K562 (cell line): ENCODE measurements around the gene BIRC6. TPM values are rescaled to one million over a fixed set of nuclear protein-coding genes. Genes with fewer than 3 reads are reported as not detected.

Source experiments
- ATAC-seq: fragments of 200-7000 bp; cut with Tn5 transposase; 3 replicates; pipeline ENCODE4 v1.9.1; 2020; ENCODE audit warnings: moderate library complexity
- BruUV-seq: library from RNA; stranded (reverse); fragments of 400-500 nt; replicated peaks from 2 replicates; lab custom pipeline; 2021; lab: Mats Ljungman, UMichigan
- CTCF ChIA-PET: fragments of 300-600 bp; formaldehyde crosslinking; extraction: SDS; loops from one replicate; lab custom pipeline; 2021; ENCODE audit warnings: low intra/inter-chr PET ratio; lab: Yijun Ruan, JAX
- POLR2A ChIA-PET: fragments of 300-600, 350-650 bp; sonication (Branson Sonifier 250); formaldehyde crosslinking; extraction: SDS; loops from one replicate; lab custom pipeline; 2021; ENCODE audit warnings: antibody characterized with exemption, inconsistent platforms; lab: Yijun Ruan, JAX
- DNase-seq, 4 experiments: peaks; one replicate each; pipeline versions ENCODE4 v3.0.0 to v3.0.0-alpha.2; 2011 to 2018; ENCODE audit warnings: low spot score in 3 of 4, mixed read lengths in 3 of 4; ENCODE audit errors: extremely low read depth in 1 of 4
- FAIRE-seq: peaks from 2 replicates; lab custom pipeline; 2011; peaks lifted over from hg19 to GRCh38; lab: Jason Lieb, UNC
- H2AFZ ChIP-seq: 2 replicates; pipeline ENCODE4 v1.6.0; 2011; ENCODE audit warnings: low read depth, low read length, control low read depth, inconsistent platforms
- H3K27ac ChIP-seq: fragments of 200-600 bp; 3 replicates; pipeline ENCODE4 v1.8.0; 2011; ENCODE audit warnings: low read depth, mild to moderate bottlenecking, control low read depth, inconsistent platforms, low read length, moderate library complexity, mixed read lengths; ENCODE audit errors: extremely low read depth
- H3K27me3 ChIP-seq, 2 experiments: fragments of 300-600 bp in 1 of 2; 2 replicates in 1 of 2; 3 replicates in 1 of 2; pipeline versions ENCODE4 v1.6.0 to v1.8.0; 2011; ENCODE audit warnings: inconsistent platforms in 2 of 2, low read length in 2 of 2, mild to moderate bottlenecking in 1 of 2, mixed read lengths in 1 of 2, moderate library complexity in 1 of 2; ENCODE audit not compliant: control insufficient read depth in 2 of 2, insufficient read depth in 2 of 2
- H3K36me3 ChIP-seq: fragments of 300-600 bp; 3 replicates; pipeline ENCODE4 v1.8.0; 2011; ENCODE audit warnings: mild to moderate bottlenecking, low read length, inconsistent platforms; ENCODE audit not compliant: control insufficient read depth, insufficient read depth
- H3K4me1 ChIP-seq, 2 experiments: fragments of 200-600 bp in 1 of 2; replicated peaks in 1 of 2; 2 replicates in 1 of 2; 3 replicates in 1 of 2; pipeline versions ENCODE4 v1.5.1 to v1.8.0; 2011; ENCODE audit warnings: inconsistent platforms in 2 of 2, low read length in 2 of 2, mild to moderate bottlenecking in 1 of 2, mixed read lengths in 1 of 2, moderate library complexity in 1 of 2; ENCODE audit not compliant: control insufficient read depth in 2 of 2, insufficient read depth in 2 of 2
- H3K4me2 ChIP-seq: 2 replicates; pipeline ENCODE4 v1.6.1; 2011; ENCODE audit warnings: low read length, control low read depth, inconsistent platforms, mixed read lengths; ENCODE audit not compliant: insufficient read depth
- H3K4me3 ChIP-seq: fragments of 200-600 bp; sonication (generic), shearing (Covaris generic); 2 replicates; pipeline ENCODE4 v1.5.1; 2016; ENCODE audit warnings: control low read depth, inconsistent platforms
- H3K79me2 ChIP-seq: fragments of 200-600 bp; 3 replicates; pipeline ENCODE4 v1.8.0; 2011; ENCODE audit warnings: low read length, inconsistent platforms; ENCODE audit not compliant: control insufficient read depth, insufficient read depth
- H3K9ac ChIP-seq, 2 experiments: 2 replicates each; pipeline versions ENCODE4 v1.6.0 to v1.6.1; 2011; ENCODE audit warnings: low read depth in 2 of 2, low read length in 2 of 2, control low read depth in 1 of 2, inconsistent platforms in 1 of 2, mild to moderate bottlenecking in 1 of 2, mixed read lengths in 1 of 2; ENCODE audit not compliant: insufficient read depth in 1 of 2
- H3K9me1 ChIP-seq: one replicate; pipeline ENCODE4 v1.6.0; 2011; ENCODE audit warnings: inconsistent platforms, mild to moderate bottlenecking, low read length, moderate library complexity; ENCODE audit not compliant: control insufficient read depth, insufficient read depth
- H3K9me3 ChIP-seq: replicated peaks from 2 replicates; pipeline ENCODE4 v1.5.1; 2011; ENCODE audit warnings: low read depth, low read length, inconsistent platforms; ENCODE audit not compliant: control insufficient read depth, insufficient read depth
- H4K20me1 ChIP-seq: replicated peaks from 2 replicates; pipeline ENCODE4 v1.6.1; 2011; ENCODE audit warnings: low read length, inconsistent platforms, mixed read lengths; ENCODE audit not compliant: control insufficient read depth, insufficient read depth
- CHD1 ChIP-seq: fragments of 200-600 bp; sonication (generic); IDR thresholded peaks from one replicate; pipeline ENCODE4 v1.6.1; 2012; ENCODE audit warnings: mild to moderate bottlenecking, moderate library complexity, low read length, inconsistent platforms
- DACH1 ChIP-seq: fragments of 450-650 bp; IDR thresholded peaks from 2 replicates; pipeline ENCODE4 v1.6.1; 2018; ENCODE audit not compliant: partially characterized antibody
- IRF2 ChIP-seq: sonication (generic); formaldehyde crosslinking; IDR thresholded peaks from 2 replicates; pipeline ENCODE4 v1.8.1; 2022; ENCODE audit warnings: mild to moderate bottlenecking, missing genetic modification reagents
- JUND ChIP-seq, 2 experiments: IDR thresholded peaks; 2 replicates in 1 of 2; 3 replicates in 1 of 2; pipeline ENCODE4 v1.6.1; 2011; ENCODE audit warnings: borderline replicate concordance in 2 of 2, low read depth in 2 of 2, low read length in 2 of 2, improper control_type of control experiment in 1 of 2, missing biosample characterization in 1 of 2, missing genetic modification characterization in 1 of 2, missing genetic modification reagents in 1 of 2
- KAT2B ChIP-seq: IDR thresholded peaks from one replicate; pipeline ENCODE4 v1.6.1; 2012; ENCODE audit warnings: low read depth, mild to moderate bottlenecking, control low read depth, inconsistent platforms, low read length, moderate library complexity
- PHF21A ChIP-seq: fragments of 450-650 bp; IDR thresholded peaks from 2 replicates; pipeline ENCODE4 v1.6.1; 2017; ENCODE audit warnings: low read depth, borderline replicate concordance
- SRF ChIP-seq, 2 experiments: fragments of 250-450, 450-650 bp in 1 of 2; sonication (Bioruptor Pico) in 1 of 2; sonication (generic) in 1 of 2; formaldehyde crosslinking; IDR thresholded peaks; 2 replicates each; pipeline versions ENCODE4 v1.5.0 to v1.5.1; 2020 to 2022; ENCODE audit warnings: mild to moderate bottlenecking in 1 of 2, missing genetic modification reagents in 1 of 2
- YBX1 ChIP-seq: fragments of 450-650 bp; IDR thresholded peaks from 2 replicates; pipeline ENCODE4 v1.7.1; 2016; ENCODE audit warnings: mild to moderate bottlenecking
- ZNF121 ChIP-seq: sonication (generic); formaldehyde crosslinking; conservative IDR thresholded peaks from 2 replicates; pipeline ENCODE4 v1.8.0; 2022; ENCODE audit warnings: missing genetic modification reagents
- ZNF507 ChIP-seq: conservative IDR thresholded peaks from 2 replicates; pipeline ENCODE4 v1.6.1; 2017; ENCODE audit warnings: missing genetic modification characterization, missing compliant biosample characterization
- ZNF79 ChIP-seq: fragments of 250-450 bp; sonication (Bioruptor Pico); IDR thresholded peaks from 2 replicates; pipeline ENCODE4 v1.4.0; 2020; ENCODE audit warnings: low read depth, mild to moderate bottlenecking, moderate library complexity
- WGBS: fragments of 100-300 bp; shearing (Covaris generic); methylation state at CpG from one replicate; pipeline ENCODE4 v1.1.6; 2016; ENCODE audit warnings: low coverage, mixed read lengths; ENCODE audit not compliant: insufficient coverage; ENCODE audit errors: missing lambda C conversion rate; 5-methylcytosine and 5-hydroxymethylcytosine counted together
- in situ Hi-C: fragments of 300-500 bp; cut with MboI; formaldehyde crosslinking; loops from 4 replicates; pipeline ENCODE4 v1.15.0; 2018; ENCODE audit warnings: inconsistent platforms, mixed read lengths
- intact Hi-C: fragments of 100-400 bp; cut with micrococcal nuclease; formaldehyde crosslinking; loops from 2 replicates; pipeline ENCODE4 v1.14.2; 2022
- polyA plus RNA-seq, 8 experiments: library from polyadenylated mRNA; depleted of rRNA in 4 of 8; stranded (reverse) in 5 of 8; unstranded in 3 of 8; fragments of >200 nt; fragmentation: Nextera tagmentation in 2 of 8; fragmentation: Illumina TruSeq in 1 of 8; extraction: Ambion mirVana in 2 of 8; extraction: Trizol in 1 of 8; gene quantifications; 2 replicates each; pipeline versions ENCODE4 v1.2.1 to v1.2.3, GENCODE V29; 2011 to 2014; ENCODE audit warnings: inconsistent platforms in 1 of 8, missing spikeins in 1 of 8
- total RNA-seq, 7 experiments: library from RNA; depleted of rRNA in 6 of 7; stranded (reverse); fragments of >200 nt in 6 of 7; fragmentation: Illumina TruSeq in 2 of 7; extraction: Trizol in 2 of 7; gene quantifications; 2 replicates each; pipeline versions ENCODE4 v1.2.1 to v1.2.3, GENCODE V29; 2011 to 2021; ENCODE audit warnings: low replicate concordance in 1 of 7
- TF ChIP-seq, protein P1 (sequence below): fragments of 250-450 bp; sonication (Bioruptor Pico); IDR thresholded peaks from 2 replicates; pipeline ENCODE4 v1.4.0; 2020; ENCODE audit warnings: mild to moderate bottlenecking
- TF ChIP-seq, protein P2 (sequence below): fragments of 250-450 bp; sonication (Bioruptor Pico); IDR thresholded peaks from 2 replicates; pipeline ENCODE4 v1.4.0; 2020; ENCODE audit warnings: mild to moderate bottlenecking, moderate library complexity
- TF ChIP-seq, protein P3 (sequence below): fragments of 250-450 bp; sonication (Bioruptor Pico); IDR thresholded peaks from 2 replicates; pipeline ENCODE4 v1.8.0; 2022; ENCODE audit warnings: inconsistent platforms

BIRC6 gene
- total and polyA plus RNA-seq, 9 of the 15 experiments (the other 6 are each of a cell fraction or from before 2014, with no cell fraction given), result 18.8 to 110 (median 49.8) TPM

- TF ChIP-seq ZNF121 (CRISPR knock-in tag), result no peak
- TF ChIP-seq, protein P1, sequence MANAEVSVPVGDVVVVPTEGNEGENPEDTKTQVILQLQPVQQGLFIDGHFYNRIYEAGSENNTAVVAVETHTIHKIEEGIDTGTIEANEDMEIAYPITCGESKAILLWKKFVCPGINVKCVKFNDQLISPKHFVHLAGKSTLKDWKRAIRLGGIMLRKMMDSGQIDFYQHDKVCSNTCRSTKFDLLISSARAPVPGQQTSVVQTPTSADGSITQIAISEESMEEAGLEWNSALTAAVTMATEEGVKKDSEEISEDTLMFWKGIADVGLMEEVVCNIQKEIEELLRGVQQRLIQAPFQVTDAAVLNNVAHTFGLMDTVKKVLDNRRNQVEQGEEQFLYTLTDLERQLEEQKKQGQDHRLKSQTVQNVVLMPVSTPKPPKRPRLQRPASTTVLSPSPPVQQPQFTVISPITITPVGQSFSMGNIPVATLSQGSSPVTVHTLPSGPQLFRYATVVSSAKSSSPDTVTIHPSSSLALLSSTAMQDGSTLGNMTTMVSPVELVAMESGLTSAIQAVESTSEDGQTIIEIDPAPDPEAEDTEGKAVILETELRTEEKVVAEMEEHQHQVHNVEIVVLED (CRISPR knock-in tag), result no peak
- no peak for TF ChIP-seq YBX1
- TF ChIP-seq, all 486 proteins: peak for 5
These were observed 268.0 kb downstream of the BIRC6 start (continued) for GRCh38 chr2:32624812-32625211.

- H3K4me3 ChIP-seq, result no peak overlapping the region
- 76% methylated on average over 8 of the region's 13 CpGs for WGBS
- in situ Hi-C loops, result no loop called here
- H3K36me3 ChIP-seq, result peaks cover 23% of the 10 kb centered on the region; the same call in 1 of the 3 replicates
- CTCF ChIA-PET, result no interaction called here
- no peaks in the 10 kb centered on the region for H3K9me3 ChIP-seq
- no peaks in the 10 kb centered on the region for H4K20me1 ChIP-seq
- no peak for DNase-seq
- no peak for FAIRE-seq
- no peak for ATAC-seq
- no peaks in the 10 kb centered on the region for H3K27me3 ChIP-seq
- H3K9me1 ChIP-seq, result no peaks in the 10 kb centered on the region
- H3K79me2 ChIP-seq, result peaks cover 28% of the 10 kb centered on the region
- H2AFZ ChIP-seq, result no peak overlapping the region
- no peak overlapping the region for H3K27ac ChIP-seq
- POLR2A ChIA-PET, result interaction anchor here (0.8 to 1.6 kb wide), 2 partner anchors 14 to 95 kb away, joined by 3 to 5 read pairs; no protein-coding TSS in a partner anchor
- no peak overlapping the region for H3K9ac ChIP-seq
- peaks cover 4 to 6% of the 10 kb centered on the region in 2 experiments; a peak in 3 of 5 replicates for H3K4me1 ChIP-seq
- no TSS peak for BruUV-seq
- H3K4me2 ChIP-seq, result no peak overlapping the region; the same call in 1 of the 2 replicates
- intact Hi-C loops, result no loop called here
- TF ChIP-seq SRF (CRISPR knock-in tag; IDR thresholded peaks at IDR 0.05) (no peak), PHF21A (no peak), KAT2B (no peak), CHD1 (no peak), IRF2 (CRISPR knock-in tag) (no peak), ZNF507 (tag) (no peak), ZNF79 (CRISPR knock-in tag) (no peak), DACH1 (no peak), JUND (IDR thresholded peaks at IDR 0.05; ENCODE audit: borderline replicate concordance, low read depth, low read length) (no peak), JUND (tag; IDR thresholded peaks at IDR 0.05; ENCODE audit: borderline replicate concordance, low read depth, low read length) (no peak)
- TF ChIP-seq, protein P2, sequence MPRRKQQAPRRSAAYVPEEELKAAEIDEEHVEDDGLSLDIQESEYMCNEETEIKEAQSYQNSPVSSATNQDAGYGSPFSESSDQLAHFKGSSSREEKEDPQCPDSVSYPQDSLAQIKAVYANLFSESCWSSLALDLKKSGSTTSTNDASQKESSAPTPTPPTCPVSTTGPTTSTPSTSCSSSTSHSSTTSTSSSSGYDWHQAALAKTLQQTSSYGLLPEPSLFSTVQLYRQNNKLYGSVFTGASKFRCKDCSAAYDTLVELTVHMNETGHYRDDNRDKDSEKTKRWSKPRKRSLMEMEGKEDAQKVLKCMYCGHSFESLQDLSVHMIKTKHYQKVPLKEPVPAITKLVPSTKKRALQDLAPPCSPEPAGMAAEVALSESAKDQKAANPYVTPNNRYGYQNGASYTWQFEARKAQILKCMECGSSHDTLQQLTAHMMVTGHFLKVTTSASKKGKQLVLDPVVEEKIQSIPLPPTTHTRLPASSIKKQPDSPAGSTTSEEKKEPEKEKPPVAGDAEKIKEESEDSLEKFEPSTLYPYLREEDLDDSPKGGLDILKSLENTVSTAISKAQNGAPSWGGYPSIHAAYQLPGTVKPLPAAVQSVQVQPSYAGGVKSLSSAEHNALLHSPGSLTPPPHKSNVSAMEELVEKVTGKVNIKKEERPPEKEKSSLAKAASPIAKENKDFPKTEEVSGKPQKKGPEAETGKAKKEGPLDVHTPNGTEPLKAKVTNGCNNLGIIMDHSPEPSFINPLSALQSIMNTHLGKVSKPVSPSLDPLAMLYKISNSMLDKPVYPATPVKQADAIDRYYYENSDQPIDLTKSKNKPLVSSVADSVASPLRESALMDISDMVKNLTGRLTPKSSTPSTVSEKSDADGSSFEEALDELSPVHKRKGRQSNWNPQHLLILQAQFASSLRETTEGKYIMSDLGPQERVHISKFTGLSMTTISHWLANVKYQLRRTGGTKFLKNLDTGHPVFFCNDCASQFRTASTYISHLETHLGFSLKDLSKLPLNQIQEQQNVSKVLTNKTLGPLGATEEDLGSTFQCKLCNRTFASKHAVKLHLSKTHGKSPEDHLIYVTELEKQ (CRISPR knock-in tag), result no peak
- TF ChIP-seq, protein P3, sequence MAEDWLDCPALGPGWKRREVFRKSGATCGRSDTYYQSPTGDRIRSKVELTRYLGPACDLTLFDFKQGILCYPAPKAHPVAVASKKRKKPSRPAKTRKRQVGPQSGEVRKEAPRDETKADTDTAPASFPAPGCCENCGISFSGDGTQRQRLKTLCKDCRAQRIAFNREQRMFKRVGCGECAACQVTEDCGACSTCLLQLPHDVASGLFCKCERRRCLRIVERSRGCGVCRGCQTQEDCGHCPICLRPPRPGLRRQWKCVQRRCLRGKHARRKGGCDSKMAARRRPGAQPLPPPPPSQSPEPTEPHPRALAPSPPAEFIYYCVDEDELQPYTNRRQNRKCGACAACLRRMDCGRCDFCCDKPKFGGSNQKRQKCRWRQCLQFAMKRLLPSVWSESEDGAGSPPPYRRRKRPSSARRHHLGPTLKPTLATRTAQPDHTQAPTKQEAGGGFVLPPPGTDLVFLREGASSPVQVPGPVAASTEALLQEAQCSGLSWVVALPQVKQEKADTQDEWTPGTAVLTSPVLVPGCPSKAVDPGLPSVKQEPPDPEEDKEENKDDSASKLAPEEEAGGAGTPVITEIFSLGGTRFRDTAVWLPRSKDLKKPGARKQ, result no peak
These were observed 269.9 kb downstream of the BIRC6 start for GRCh38 chr2:32626639-32627221.
